Measurements from ENCODE around the gene UBE2V1. TPM values are rescaled to one million over a fixed set of nuclear protein-coding genes. Genes with fewer than 3 reads are reported as not detected.

Gene UBE2V1
- total RNA-seq, 1 donor from 2014 or later = 149 TPM

DNA sequence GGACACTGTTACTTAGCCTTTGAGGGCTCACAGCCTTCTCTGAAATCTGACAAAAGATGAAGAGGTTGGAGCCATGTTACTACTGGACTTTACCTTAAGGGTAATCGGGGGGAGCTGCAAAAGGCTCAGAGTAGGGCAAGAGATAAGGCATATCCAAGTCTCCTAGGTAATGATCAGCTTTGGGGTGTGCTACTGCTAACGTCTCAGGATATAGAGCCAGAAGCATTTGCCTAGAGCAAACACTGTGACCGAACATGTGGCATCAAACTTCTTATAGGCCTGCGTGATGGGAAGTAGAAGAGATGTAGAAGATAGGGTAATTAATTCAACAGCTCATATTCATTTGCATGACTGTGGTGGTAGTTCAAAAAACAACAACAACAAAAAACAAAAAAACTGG is 11.1 kb downstream of the UBE2V1 start:
- Mint-ChIP-seq H3K27ac (ENCODE audit: unreplicated experiment) (no peak overlapping the region), H3K4me1 (ENCODE audit: low read depth, unreplicated experiment) (peaks cover 13% of the 10 kb centered on the region), H3K9me3 (ENCODE audit: unreplicated experiment) (no peaks in the 10 kb centered on the region), H3K27me3 (ENCODE audit: unreplicated experiment) (peaks cover 2% of the 10 kb centered on the region), H3K36me3 (ENCODE audit: unreplicated experiment) (no peaks in the 10 kb centered on the region), H3K4me3 (ENCODE audit: unreplicated experiment) (no peak overlapping the region)
- DNase-seq = no peak
- TF ChIP-seq, protein P1, sequence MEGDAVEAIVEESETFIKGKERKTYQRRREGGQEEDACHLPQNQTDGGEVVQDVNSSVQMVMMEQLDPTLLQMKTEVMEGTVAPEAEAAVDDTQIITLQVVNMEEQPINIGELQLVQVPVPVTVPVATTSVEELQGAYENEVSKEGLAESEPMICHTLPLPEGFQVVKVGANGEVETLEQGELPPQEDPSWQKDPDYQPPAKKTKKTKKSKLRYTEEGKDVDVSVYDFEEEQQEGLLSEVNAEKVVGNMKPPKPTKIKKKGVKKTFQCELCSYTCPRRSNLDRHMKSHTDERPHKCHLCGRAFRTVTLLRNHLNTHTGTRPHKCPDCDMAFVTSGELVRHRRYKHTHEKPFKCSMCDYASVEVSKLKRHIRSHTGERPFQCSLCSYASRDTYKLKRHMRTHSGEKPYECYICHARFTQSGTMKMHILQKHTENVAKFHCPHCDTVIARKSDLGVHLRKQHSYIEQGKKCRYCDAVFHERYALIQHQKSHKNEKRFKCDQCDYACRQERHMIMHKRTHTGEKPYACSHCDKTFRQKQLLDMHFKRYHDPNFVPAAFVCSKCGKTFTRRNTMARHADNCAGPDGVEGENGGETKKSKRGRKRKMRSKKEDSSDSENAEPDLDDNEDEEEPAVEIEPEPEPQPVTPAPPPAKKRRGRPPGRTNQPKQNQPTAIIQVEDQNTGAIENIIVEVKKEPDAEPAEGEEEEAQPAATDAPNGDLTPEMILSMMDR (IDR thresholded peaks at IDR 0.05; ENCODE audit: partially characterized antibody, unreplicated experiment) = no peak

DNA sequence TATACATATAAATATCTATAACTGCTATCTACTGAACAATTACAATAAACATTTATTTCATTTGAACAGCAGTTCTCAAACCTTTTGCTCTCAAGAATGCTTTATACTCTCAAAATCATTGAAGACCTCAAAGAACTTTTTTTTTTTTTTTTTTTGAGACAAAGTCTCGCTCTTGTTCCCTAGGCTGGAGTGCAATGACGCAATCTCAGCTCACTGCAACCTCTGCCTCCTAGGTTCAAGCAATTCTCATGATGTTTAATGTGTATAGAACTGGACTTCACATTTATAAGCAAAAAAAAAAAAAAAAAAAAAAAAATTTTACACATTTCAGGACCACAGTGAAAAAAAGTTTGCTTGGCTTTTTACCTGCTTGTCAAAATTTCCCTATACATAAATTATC is 11.7 kb downstream of the UBE2V1 start:
- Mint-ChIP-seq H3K36me3 (ENCODE audit: unreplicated experiment) (no peaks in the 10 kb centered on the region), H3K4me1 (ENCODE audit: low read depth, unreplicated experiment) (peaks cover 11% of the 10 kb centered on the region), H3K27ac (ENCODE audit: unreplicated experiment) (no peak overlapping the region), H3K4me3 (ENCODE audit: unreplicated experiment) (no peak overlapping the region), H3K9me3 (ENCODE audit: unreplicated experiment) (no peaks in the 10 kb centered on the region), H3K27me3 (ENCODE audit: unreplicated experiment) (peaks cover 2% of the 10 kb centered on the region)
- TF ChIP-seq, protein P1 (IDR thresholded peaks at IDR 0.05; ENCODE audit: partially characterized antibody, unreplicated experiment) = no peak
- DNase-seq = no peak

DNA sequence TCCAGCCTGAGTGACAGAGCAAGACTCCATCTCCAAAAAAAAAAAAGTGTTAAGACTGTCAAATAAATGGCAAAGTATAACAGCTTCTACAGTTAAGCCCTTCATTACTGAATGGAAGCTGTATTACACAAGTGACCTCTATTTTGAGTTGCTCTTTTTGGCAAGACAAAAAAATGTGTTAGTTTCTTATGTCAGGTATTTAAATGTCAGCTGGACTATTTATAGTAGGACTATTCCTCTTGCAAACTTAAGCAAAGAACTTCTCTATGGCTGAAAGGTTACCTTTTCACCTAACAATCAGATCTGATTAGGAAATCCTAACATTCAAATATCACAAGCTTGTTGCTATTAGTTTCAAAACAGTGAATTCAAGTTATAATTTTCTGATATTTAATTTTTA is 12.4 kb downstream of the UBE2V1 start:
- Mint-ChIP-seq H3K36me3 (ENCODE audit: unreplicated experiment) (no peaks in the 10 kb centered on the region), H3K4me3 (ENCODE audit: unreplicated experiment) (no peak overlapping the region), H3K4me1 (ENCODE audit: low read depth, unreplicated experiment) (peaks cover 11% of the 10 kb centered on the region), H3K27me3 (ENCODE audit: unreplicated experiment) (peaks cover 2% of the 10 kb centered on the region), H3K27ac (ENCODE audit: unreplicated experiment) (no peak overlapping the region), H3K9me3 (ENCODE audit: unreplicated experiment) (no peaks in the 10 kb centered on the region)
- TF ChIP-seq, protein P1 (IDR thresholded peaks at IDR 0.05; ENCODE audit: partially characterized antibody, unreplicated experiment) = no peak
- DNase-seq = no peak

DNA sequence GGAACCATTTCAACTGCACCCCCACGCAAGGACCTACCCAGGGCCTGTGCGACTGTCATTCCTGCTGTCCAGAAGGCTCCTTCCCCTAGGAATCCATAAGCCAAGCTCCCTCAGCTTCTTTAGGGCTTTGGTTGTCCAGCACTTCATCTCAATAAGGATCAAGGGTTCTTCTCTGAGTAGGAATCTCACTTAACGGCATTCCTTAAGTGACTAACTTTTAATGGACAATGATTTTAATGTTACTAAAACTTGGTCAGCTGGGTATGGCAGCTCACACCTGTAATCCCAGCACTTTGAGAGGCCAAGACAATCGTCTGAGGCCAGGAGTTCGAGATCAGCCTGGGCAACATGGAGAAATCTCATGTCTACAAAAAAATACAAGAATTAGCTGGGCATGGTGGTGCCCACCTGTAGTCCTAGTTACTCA is 13.4 kb downstream of the UBE2V1 start:
- Mint-ChIP-seq H3K9me3 (ENCODE audit: unreplicated experiment) (no peaks in the 10 kb centered on the region), H3K27ac (ENCODE audit: unreplicated experiment) (no peak overlapping the region), H3K36me3 (ENCODE audit: unreplicated experiment) (no peaks in the 10 kb centered on the region), H3K27me3 (ENCODE audit: unreplicated experiment) (peaks cover 2% of the 10 kb centered on the region), H3K4me3 (ENCODE audit: unreplicated experiment) (no peak overlapping the region), H3K4me1 (ENCODE audit: low read depth, unreplicated experiment) (peaks cover 11% of the 10 kb centered on the region)
- TF ChIP-seq, protein P1 (IDR thresholded peaks at IDR 0.05; ENCODE audit: partially characterized antibody, unreplicated experiment) = no peak
- DNase-seq = no peak

DNA sequence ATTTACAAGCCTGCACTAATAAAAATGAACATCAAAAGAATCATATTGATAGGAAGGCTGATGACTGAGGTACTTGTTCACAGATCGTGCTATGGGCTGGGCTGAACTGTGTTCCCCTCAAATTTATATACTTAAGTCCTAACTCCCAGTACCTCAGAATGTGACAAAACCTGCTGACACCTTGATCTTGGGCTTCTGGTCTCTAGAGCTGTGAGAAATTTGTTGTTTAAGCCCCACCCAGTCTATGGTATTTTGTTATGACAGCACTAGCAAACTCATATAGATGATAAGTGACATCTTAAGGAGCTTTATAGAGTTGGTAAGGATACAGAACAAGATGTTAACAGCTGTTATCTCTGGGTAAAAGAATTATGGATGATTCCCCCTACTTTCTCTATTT is 13.8 kb downstream of the UBE2V1 start:
- no peaks in the 10 kb centered on the region for H3K9me3 Mint-ChIP-seq (ENCODE audit: unreplicated experiment)
- H3K4me1 Mint-ChIP-seq (ENCODE audit: low read depth, unreplicated experiment) = peaks cover 11% of the 10 kb centered on the region
- DNase-seq = no peak
- peaks cover 2% of the 10 kb centered on the region for H3K27me3 Mint-ChIP-seq (ENCODE audit: unreplicated experiment)
- no peaks in the 10 kb centered on the region for H3K36me3 Mint-ChIP-seq (ENCODE audit: unreplicated experiment)
- H3K4me3 Mint-ChIP-seq (ENCODE audit: unreplicated experiment) = no peak overlapping the region
- TF ChIP-seq, protein P1 (IDR thresholded peaks at IDR 0.05; ENCODE audit: partially characterized antibody, unreplicated experiment) = no peak
- no peak overlapping the region for H3K27ac Mint-ChIP-seq (ENCODE audit: unreplicated experiment)
